Stimulated activated CD8-positive, alpha-beta memory T cell treated with anti-CD3 and anti-CD28 coated beads, Interleukin-4, amount 100 ng/mL, for 1 hour (primary cell): ENCODE data around the gene PAX1.

ENCODE experiments used
- DNase-seq, 2 donors: peaks; one replicate each; pipeline ENCODE4 v3.0.0-alpha.2; 2020; ENCODE audit warnings: low read depth in 2 of 2, low spot score in 1 of 2

Gene PAX1

GRCh38 chr20:21725892-21726291 lies 20.4 kb downstream of the PAX1 start:
- DNase-seq: no peak

DNA sequence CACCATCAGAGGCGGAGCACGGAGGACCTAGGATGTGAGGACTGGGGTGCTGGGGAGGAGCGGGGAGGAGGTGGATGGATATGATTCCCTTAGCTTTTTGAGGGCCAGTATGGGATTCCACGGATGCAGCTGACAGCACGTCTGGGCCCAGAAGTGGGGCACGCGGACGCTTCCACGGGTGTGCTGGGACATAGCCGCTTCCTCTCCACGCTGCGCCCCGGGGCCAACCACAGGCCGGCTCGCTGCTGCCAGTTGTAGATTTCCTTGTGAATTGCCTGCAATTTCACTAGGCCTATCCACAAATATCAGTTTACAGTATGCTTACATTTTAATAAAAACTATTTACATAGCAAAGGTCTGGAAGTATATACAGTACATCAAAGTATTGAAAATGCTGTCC lies 23.9 kb downstream of the PAX1 start:
- DNase-seq: no peak

DNA sequence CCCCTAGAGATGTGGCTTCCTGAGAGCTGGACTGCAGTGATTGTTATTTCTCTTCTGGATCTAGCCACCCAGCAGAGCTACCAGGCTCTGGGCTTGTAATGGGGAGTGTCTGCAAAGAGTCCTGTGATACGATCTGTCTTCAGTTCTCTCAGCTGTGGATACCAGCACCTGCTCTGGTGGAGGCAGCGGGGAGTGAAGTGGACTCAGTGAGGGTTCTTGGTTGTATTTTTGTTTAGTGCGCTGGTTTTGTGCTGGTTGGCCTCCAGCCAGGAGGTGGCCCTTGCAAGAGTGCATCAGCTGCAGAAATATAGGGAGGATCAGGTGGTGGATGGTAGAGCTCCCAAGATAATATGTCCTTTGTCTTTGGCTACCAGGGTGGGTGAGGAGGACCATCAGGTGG lies 33.7 kb downstream of the PAX1 start:
- DNase-seq: no peak

GRCh38 chr20:21739682-21740081 lies 34.2 kb downstream of the PAX1 start:
- DNase-seq: no peak

DNA sequence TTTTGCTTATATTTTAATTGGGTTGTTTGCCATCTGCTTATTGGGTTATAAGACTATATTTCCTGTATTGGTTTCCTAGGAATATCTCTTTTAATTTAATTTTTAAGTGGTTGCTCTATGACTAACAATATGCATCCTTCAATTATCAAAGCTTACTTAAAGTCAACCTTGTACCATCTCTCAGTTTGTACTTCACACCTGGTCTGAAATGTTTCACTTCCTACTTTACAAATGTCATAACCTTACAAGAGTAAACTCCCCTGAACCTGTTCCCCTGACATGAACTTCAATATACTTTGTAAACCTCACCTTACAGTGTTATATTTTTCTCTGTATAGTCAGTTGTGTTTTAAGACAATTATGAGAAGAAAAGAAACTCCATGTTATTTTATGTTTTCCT lies 35.8 kb downstream of the PAX1 start:
- DNase-seq: no peak

DNA sequence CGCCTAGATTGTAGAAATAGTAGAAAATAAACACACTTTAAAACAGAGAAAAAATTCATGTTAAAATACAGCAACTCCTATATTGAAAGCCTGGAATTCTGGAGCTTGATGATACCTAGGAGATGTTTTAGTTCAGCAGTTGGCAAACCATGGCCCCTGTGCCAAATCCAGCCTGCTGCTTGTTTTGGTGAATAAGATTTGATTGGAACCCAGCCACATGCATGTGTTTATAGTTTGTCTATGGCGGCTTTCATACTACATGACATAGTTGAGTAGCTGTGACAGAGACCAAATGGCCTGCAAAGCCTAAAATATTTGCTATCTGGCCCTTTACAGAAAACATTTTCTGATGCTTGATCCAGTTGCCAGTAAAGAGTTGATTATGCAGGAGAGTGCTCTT lies 57.2 kb downstream of the PAX1 start:
- DNase-seq: no peak

GRCh38 chr20:21767200-21767738 lies 61.8 kb downstream of the PAX1 start:
- DNase-seq: no peak

GRCh38 chr20:21767739-21768223 lies 62.3 kb downstream of the PAX1 start:
- DNase-seq: no peak
